ENCODE results near the gene TMEM43.

TMEM43 gene

GRCh38 chr3:14133188-14133800 lies 8.4 kb downstream of the TMEM43 start:
- in situ Hi-C loops (cut with HindIII; ENCODE audit: low pct_ligation_motif_present, low pct_unique_long_range_greater_than_20kb, low sequenced_read_pairs) = no loop called here

GRCh38 chr3:14133876-14134275 lies 9.0 kb downstream of the TMEM43 start:
- in situ Hi-C loops (cut with HindIII; ENCODE audit: low pct_ligation_motif_present, low pct_unique_long_range_greater_than_20kb, low sequenced_read_pairs) = no loop called here
- DNase-seq = no peak

More at GRCh38 chr3:14133188-14133800, 8.4 kb downstream of the TMEM43 start:
- no peak for DNase-seq

GRCh38 chr3:14134291-14134690 lies 9.4 kb downstream of the TMEM43 start:
- in situ Hi-C loops (cut with HindIII; ENCODE audit: low pct_ligation_motif_present, low pct_unique_long_range_greater_than_20kb, low sequenced_read_pairs) = no loop called here
- DNase-seq = no peak

- in situ Hi-C loops (cut with HindIII; ENCODE audit: low pct_ligation_motif_present, low pct_unique_long_range_greater_than_20kb, low sequenced_read_pairs) = no loop called here
- no peak for DNase-seq
These were observed 10.7 kb downstream of the TMEM43 start for GRCh38 chr3:14135581-14135980.

- no peak for DNase-seq
- in situ Hi-C loops (cut with HindIII; ENCODE audit: low pct_ligation_motif_present, low pct_unique_long_range_greater_than_20kb, low sequenced_read_pairs) = no loop called here
These were observed 12.2 kb downstream of the TMEM43 start for GRCh38 chr3:14137004-14137403.

- no peak for DNase-seq
These were observed 12.6 kb downstream of the TMEM43 start for GRCh38 chr3:14137445-14137844.

GRCh38 chr3:14138109-14138877 lies 13.4 kb downstream of the TMEM43 start:
- no peak for DNase-seq
- in situ Hi-C loops (cut with HindIII; ENCODE audit: low pct_ligation_motif_present, low pct_unique_long_range_greater_than_20kb, low sequenced_read_pairs) = no loop called here

More at GRCh38 chr3:14137445-14137844, 12.6 kb downstream of the TMEM43 start:
- in situ Hi-C loops (cut with HindIII; ENCODE audit: low pct_ligation_motif_present, low pct_unique_long_range_greater_than_20kb, low sequenced_read_pairs) = no loop called here

- in situ Hi-C loops (cut with HindIII; ENCODE audit: low pct_ligation_motif_present, low pct_unique_long_range_greater_than_20kb, low sequenced_read_pairs) = no loop called here
These were observed 14.2 kb downstream of the TMEM43 start for GRCh38 chr3:14138878-14139655.

GRCh38 chr3:14139771-14140170 lies 14.9 kb downstream of the TMEM43 start:
- no peak for DNase-seq
- in situ Hi-C loops (cut with HindIII; ENCODE audit: low pct_ligation_motif_present, low pct_unique_long_range_greater_than_20kb, low sequenced_read_pairs) = no loop called here

More at GRCh38 chr3:14138878-14139655, 14.2 kb downstream of the TMEM43 start:
- no peak for DNase-seq

- in situ Hi-C loops (cut with HindIII; ENCODE audit: low pct_ligation_motif_present, low pct_unique_long_range_greater_than_20kb, low sequenced_read_pairs) = no loop called here
- DNase-seq = no peak
These were observed 15.8 kb downstream of the TMEM43 start for GRCh38 chr3:14140668-14141067.

- no peak for DNase-seq
- in situ Hi-C loops (cut with HindIII; ENCODE audit: low pct_ligation_motif_present, low pct_unique_long_range_greater_than_20kb, low sequenced_read_pairs) = no loop called here
These were observed 16.3 kb downstream of the TMEM43 start for GRCh38 chr3:14141144-14141543.

GRCh38 chr3:14141602-14142341 lies 16.9 kb downstream of the TMEM43 start:
- no peak for DNase-seq
- in situ Hi-C loops (cut with HindIII; ENCODE audit: low pct_ligation_motif_present, low pct_unique_long_range_greater_than_20kb, low sequenced_read_pairs) = no loop called here

- in situ Hi-C loops (cut with HindIII; ENCODE audit: low pct_ligation_motif_present, low pct_unique_long_range_greater_than_20kb, low sequenced_read_pairs) = no loop called here
These were observed 17.9 kb downstream of the TMEM43 start for GRCh38 chr3:14142567-14143270.

GRCh38 chr3:14143271-14144225 lies 18.7 kb downstream of the TMEM43 start:
- in situ Hi-C loops (cut with HindIII; ENCODE audit: low pct_ligation_motif_present, low pct_unique_long_range_greater_than_20kb, low sequenced_read_pairs) = no loop called here
- DNase-seq = peak; percentile 89

More at GRCh38 chr3:14142567-14143270, 17.9 kb downstream of the TMEM43 start:
- DNase-seq = no peak

- in situ Hi-C loops (cut with HindIII; ENCODE audit: low pct_ligation_motif_present, low pct_unique_long_range_greater_than_20kb, low sequenced_read_pairs) = no loop called here
- DNase-seq = peak; percentile 96
These were observed 19.7 kb downstream of the TMEM43 start for GRCh38 chr3:14144423-14145075.

GRCh38 chr3:14145236-14145635 lies 20.4 kb downstream of the TMEM43 start:
- in situ Hi-C loops (cut with HindIII; ENCODE audit: low pct_ligation_motif_present, low pct_unique_long_range_greater_than_20kb, low sequenced_read_pairs) = no loop called here
- DNase-seq = peak; percentile 39

All from ACHN (cell line).